ENCODE data around the gene YAP1.

DNA sequence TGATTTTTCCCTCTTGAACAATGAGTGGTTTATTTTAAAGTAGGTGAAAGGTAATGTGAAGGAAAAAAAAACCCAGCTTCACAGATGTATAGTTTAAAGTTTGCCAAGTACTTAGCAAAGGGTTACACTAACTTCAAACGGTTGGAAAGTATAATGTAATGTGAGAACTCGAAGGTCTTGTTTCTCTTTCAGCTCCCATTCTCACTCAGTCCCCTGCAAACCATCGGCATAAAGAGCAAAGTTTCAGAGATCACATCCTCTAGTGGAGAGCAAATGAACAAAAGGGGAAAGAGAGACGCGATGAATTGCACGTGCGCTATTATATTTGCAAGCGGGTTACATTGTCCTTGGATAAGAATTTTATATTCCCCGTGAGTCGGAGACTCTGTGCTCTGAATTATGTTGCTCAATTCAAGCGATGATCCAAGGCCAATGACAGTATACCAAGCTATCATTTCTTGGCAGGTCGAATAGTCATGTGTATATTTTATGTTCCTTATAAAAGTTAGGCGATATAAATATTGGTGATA, 169.5 kb downstream of the YAP1 start:
- TF ChIP-seq CTCF (IDR thresholded peaks at IDR 0.05; ENCODE audit: insufficient read depth, low read length, poor library complexity, severe bottlenecking) (no peak), EZH2phosphoT487 (conservative IDR thresholded peaks at IDR 0.05; ENCODE audit: low read length) (no peak)
